Mammary epithelial cell (primary cell): Measurements from ENCODE around the gene TRABD2A.

Experiments used
- CTCF ChIP-seq, 2 donors: IDR thresholded peaks in 1 of 2; conservative IDR thresholded peaks in 1 of 2; 2 replicates each; pipeline ENCODE4 v1.5.1; 2011 to 2012; ENCODE audit warnings: inconsistent platforms in 2 of 2, low read length in 2 of 2, mild to moderate bottlenecking in 2 of 2, control low read depth in 1 of 2, low read depth in 1 of 2; ENCODE audit not compliant: insufficient read depth in 1 of 2; ENCODE audit errors: extremely low read depth in 1 of 2
- EZH2 ChIP-seq: IDR thresholded peaks from 2 replicates; pipeline ENCODE4 v1.6.1; 2012; ENCODE audit warnings: low read length, inconsistent platforms, borderline replicate concordance

- TF ChIP-seq CTCF (conservative IDR thresholded peaks at IDR 0.05 in 1 of 2, IDR thresholded peaks at IDR 0.05 in 1 of 2; ENCODE audit: extremely low read depth in 1 of 2, insufficient read depth in 1 of 2, low read depth in 1 of 2, low read length in 2 of 2) (no peak), EZH2 (no peak)
Measured at GRCh38 chr2:84776011-84776410, 104.9 kb downstream of the TRABD2A start.
